Activated CD8-positive, alpha-beta memory T cell treated with anti-CD3 and anti-CD28 coated beads, Interleukin-2, amount 50 U/mL, for 4 hours (primary cell): ENCODE data around the gene CUX1.

Experiments
- DNase-seq: peaks from one replicate; pipeline ENCODE4 v3.0.0-alpha.2; 2020

CUX1 gene

GRCh38 chr7:102059524-102059923 is 242.1 kb downstream of the CUX1 start:
- DNase-seq: no peak

- no peak for DNase-seq
These were observed 244.0 kb downstream of the CUX1 start for GRCh38 chr7:102061354-102061945.

- no peak for DNase-seq
These were observed 244.6 kb downstream of the CUX1 start for GRCh38 chr7:102061981-102062390.

- DNase-seq: no peak
These were observed 246.3 kb downstream of the CUX1 start for GRCh38 chr7:102063690-102064180.

- DNase-seq: no peak
These were observed 247.1 kb downstream of the CUX1 start for GRCh38 chr7:102064361-102065025.

- no peak for DNase-seq
These were observed 247.8 kb downstream of the CUX1 start for GRCh38 chr7:102065226-102065625.

GRCh38 chr7:102066476-102066875 is 249.1 kb downstream of the CUX1 start:
- no peak for DNase-seq

GRCh38 chr7:102068846-102069245 is 251.4 kb downstream of the CUX1 start:
- DNase-seq: no peak

- DNase-seq: no peak
These were observed 252.7 kb downstream of the CUX1 start for GRCh38 chr7:102069931-102070629.

- DNase-seq: no peak
These were observed 254.6 kb downstream of the CUX1 start for GRCh38 chr7:102072003-102072402.

GRCh38 chr7:102072636-102073209 is 255.3 kb downstream of the CUX1 start:
- DNase-seq: no peak

- DNase-seq: no peak
These were observed 256.8 kb downstream of the CUX1 start for GRCh38 chr7:102073931-102074880.

GRCh38 chr7:102075126-102075525 is 257.7 kb downstream of the CUX1 start:
- DNase-seq: no peak

- DNase-seq: no peak
These were observed 258.2 kb downstream of the CUX1 start for GRCh38 chr7:102075553-102076135.

- DNase-seq: no peak
These were observed 259.7 kb downstream of the CUX1 start for GRCh38 chr7:102077081-102077480.

- DNase-seq: no peak
These were observed 262.0 kb downstream of the CUX1 start for GRCh38 chr7:102079140-102080018.

- DNase-seq: no peak
These were observed 262.6 kb downstream of the CUX1 start for GRCh38 chr7:102080019-102080433.

- no peak for DNase-seq
These were observed 263.2 kb downstream of the CUX1 start for GRCh38 chr7:102080434-102081243.

- DNase-seq: no peak
These were observed 263.8 kb downstream of the CUX1 start for GRCh38 chr7:102081244-102081627.

GRCh38 chr7:102082693-102083368 is 265.4 kb downstream of the CUX1 start:
- DNase-seq: no peak
